AG04449 (cell line): Measurements from ENCODE around the gene AKIRIN2.

Experiments
- CTCF ChIA-PET: fragments of 350-600 bp; formaldehyde crosslinking; extraction: SDS; loops from one replicate; lab custom pipeline; 2021; ENCODE audit warnings: antibody characterized with exemption; lab: Yijun Ruan, JAX
- POLR2A ChIA-PET: fragments of 400-600, 350-600 bp; formaldehyde crosslinking; extraction: SDS; loops from one replicate; lab custom pipeline; 2020; ENCODE audit warnings: antibody characterized with exemption, inconsistent platforms; lab: Yijun Ruan, JAX
- DNase-seq: peaks from one replicate; pipeline ENCODE4 v3.0.0-alpha.2; 2010; ENCODE audit warnings: low read depth, low spot score
- H3K4me3 ChIP-seq: 2 replicates; pipeline ENCODE4 v1.5.1; 2011; ENCODE audit warnings: low read depth, mild to moderate bottlenecking, control low read depth, low read length
- CTCF ChIP-seq: IDR thresholded peaks from one replicate; pipeline ENCODE4 v1.5.1; 2011; ENCODE audit warnings: mild to moderate bottlenecking, moderate library complexity, low read length, control low read depth, inconsistent platforms; ENCODE audit not compliant: insufficient read depth; ENCODE audit errors: missing control alignments

Gene AKIRIN2

GRCh38 chr6:87741001-87741650 lies 39.1 kb upstream of the AKIRIN2 start:
- ChIA-PET POLR2A (no interaction called here), CTCF (no interaction called here)
- no peak overlapping the region for H3K4me3 ChIP-seq
- no peak for DNase-seq
- no peak for TF ChIP-seq CTCF

- POLR2A ChIA-PET, result no interaction called here
- DNase-seq, result no peak
- CTCF ChIA-PET, result no interaction called here
- no peak for TF ChIP-seq CTCF
- H3K4me3 ChIP-seq, result no peak overlapping the region
Observed at GRCh38 chr6:87738744-87739143, 36.7 kb upstream of the AKIRIN2 start.

GRCh38 chr6:87738000-87738399 lies 36.0 kb upstream of the AKIRIN2 start:
- DNase-seq, result no peak
- CTCF ChIA-PET, result no interaction called here
- no peak for TF ChIP-seq CTCF
- POLR2A ChIA-PET, result no interaction called here
- no peak overlapping the region for H3K4me3 ChIP-seq

- ChIA-PET POLR2A (no interaction called here), CTCF (no interaction called here)
- H3K4me3 ChIP-seq, result no peak overlapping the region
- no peak for TF ChIP-seq CTCF
- no peak for DNase-seq
Observed at GRCh38 chr6:87736809-87737540, 34.9 kb upstream of the AKIRIN2 start.

GRCh38 chr6:87731818-87732661 lies 30.0 kb upstream of the AKIRIN2 start:
- ChIA-PET CTCF (no interaction called here), POLR2A (interaction anchor here (0.5 kb wide), 1 partner anchor 23 kb away, joined by 3 read pairs; no protein-coding TSS in a partner anchor)
- DNase-seq, result peak; percentile 55
- no peak for TF ChIP-seq CTCF
- H3K4me3 ChIP-seq, result no peak overlapping the region

GRCh38 chr6:87731080-87731479 lies 29.0 kb upstream of the AKIRIN2 start:
- CTCF ChIA-PET, result no interaction called here
- H3K4me3 ChIP-seq, result no peak overlapping the region
- no peak for DNase-seq
- POLR2A ChIA-PET, result no interaction called here
- no peak for TF ChIP-seq CTCF
